ENCODE results near the gene SNCAIP. TPM values are rescaled to one million over a fixed set of nuclear protein-coding genes. Genes with fewer than 3 reads are reported as not detected.

The SNCAIP gene
- total and polyA plus RNA-seq, 9 of the 15 experiments (the other 6 are each of a cell fraction or from before 2014, with no cell fraction given), result 0.04 TPM; not detected in 8

GRCh38 chr5:122297587-122298298 lies 14.3 kb upstream of the SNCAIP start (continued):
- TF ChIP-seq NCOA4 (IDR thresholded peaks at IDR 0.05; ENCODE audit: partially characterized antibody) (no peak), SIX5 (IDR thresholded peaks at IDR 0.05; ENCODE audit: borderline replicate concordance in 1 of 2, insufficient read depth in 1 of 2, low read depth in 1 of 2, low read length in 2 of 2) (no peak), ZNF143 (CRISPR knock-in tag; IDR thresholded peaks at IDR 0.05) (no peak), CEBPG (CRISPR knock-in tag; IDR thresholded peaks at IDR 0.05) (no peak), CEBPG (tag; conservative IDR thresholded peaks at IDR 0.05 in 1 of 2, IDR thresholded peaks at IDR 0.05 in 1 of 2) (no peak), MYNN (IDR thresholded peaks at IDR 0.05) (no peak), MYNN (CRISPR knock-in tag; IDR thresholded peaks at IDR 0.05) (no peak), ATF2 (CRISPR knock-in tag; IDR thresholded peaks at IDR 0.05) (no peak), GTF2A2 (tag; IDR thresholded peaks at IDR 0.05) (no peak), DPF2 (IDR thresholded peaks at IDR 0.05) (no peak), ZNF785 (CRISPR knock-in tag; IDR thresholded peaks at IDR 0.05) (no peak)
- TF ChIP-seq, protein P1, sequence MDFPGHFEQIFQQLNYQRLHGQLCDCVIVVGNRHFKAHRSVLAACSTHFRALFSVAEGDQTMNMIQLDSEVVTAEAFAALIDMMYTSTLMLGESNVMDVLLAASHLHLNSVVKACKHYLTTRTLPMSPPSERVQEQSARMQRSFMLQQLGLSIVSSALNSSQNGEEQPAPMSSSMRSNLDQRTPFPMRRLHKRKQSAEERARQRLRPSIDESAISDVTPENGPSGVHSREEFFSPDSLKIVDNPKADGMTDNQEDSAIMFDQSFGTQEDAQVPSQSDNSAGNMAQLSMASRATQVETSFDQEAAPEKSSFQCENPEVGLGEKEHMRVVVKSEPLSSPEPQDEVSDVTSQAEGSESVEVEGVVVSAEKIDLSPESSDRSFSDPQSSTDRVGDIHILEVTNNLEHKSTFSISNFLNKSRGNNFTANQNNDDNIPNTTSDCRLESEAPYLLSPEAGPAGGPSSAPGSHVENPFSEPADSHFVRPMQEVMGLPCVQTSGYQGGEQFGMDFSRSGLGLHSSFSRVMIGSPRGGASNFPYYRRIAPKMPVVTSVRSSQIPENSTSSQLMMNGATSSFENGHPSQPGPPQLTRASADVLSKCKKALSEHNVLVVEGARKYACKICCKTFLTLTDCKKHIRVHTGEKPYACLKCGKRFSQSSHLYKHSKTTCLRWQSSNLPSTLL (IDR thresholded peaks at IDR 0.05), result no peak
